ENCODE measurements around the gene HAUS5. TPM values are rescaled to one million over a fixed set of nuclear protein-coding genes. Genes with fewer than 3 reads are reported as not detected.
A peak's percentile ranks its signal among the peaks of the same experiment; 100 is the strongest.

The HAUS5 gene
- total RNA-seq, 2 donors from 2014 or later, result 2.2 to 3.9 TPM

DNA sequence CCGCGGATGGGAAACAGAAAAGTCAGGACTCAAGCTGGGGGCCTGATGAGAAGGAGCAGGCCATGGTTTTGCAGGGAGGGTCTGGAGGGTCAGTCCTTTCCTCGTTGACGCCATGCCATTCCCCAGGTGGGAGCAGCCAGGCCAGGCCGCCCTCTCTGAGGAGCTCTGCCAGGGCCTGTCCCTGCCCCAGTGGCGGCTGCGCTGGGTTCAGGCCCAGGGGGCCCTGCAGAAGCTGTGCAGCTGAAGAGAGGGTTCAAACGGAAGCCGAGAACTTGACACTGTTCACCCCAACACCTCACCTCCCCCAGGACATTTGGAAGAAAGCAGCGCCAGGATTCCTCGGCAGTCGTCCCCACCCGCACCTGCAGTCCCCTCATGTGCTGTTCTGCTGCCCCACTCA lies 10.2 kb downstream of the HAUS5 start:
- H3K36me3 ChIP-seq, result no peaks in the 10 kb centered on the region
- TF ChIP-seq, protein P1, sequence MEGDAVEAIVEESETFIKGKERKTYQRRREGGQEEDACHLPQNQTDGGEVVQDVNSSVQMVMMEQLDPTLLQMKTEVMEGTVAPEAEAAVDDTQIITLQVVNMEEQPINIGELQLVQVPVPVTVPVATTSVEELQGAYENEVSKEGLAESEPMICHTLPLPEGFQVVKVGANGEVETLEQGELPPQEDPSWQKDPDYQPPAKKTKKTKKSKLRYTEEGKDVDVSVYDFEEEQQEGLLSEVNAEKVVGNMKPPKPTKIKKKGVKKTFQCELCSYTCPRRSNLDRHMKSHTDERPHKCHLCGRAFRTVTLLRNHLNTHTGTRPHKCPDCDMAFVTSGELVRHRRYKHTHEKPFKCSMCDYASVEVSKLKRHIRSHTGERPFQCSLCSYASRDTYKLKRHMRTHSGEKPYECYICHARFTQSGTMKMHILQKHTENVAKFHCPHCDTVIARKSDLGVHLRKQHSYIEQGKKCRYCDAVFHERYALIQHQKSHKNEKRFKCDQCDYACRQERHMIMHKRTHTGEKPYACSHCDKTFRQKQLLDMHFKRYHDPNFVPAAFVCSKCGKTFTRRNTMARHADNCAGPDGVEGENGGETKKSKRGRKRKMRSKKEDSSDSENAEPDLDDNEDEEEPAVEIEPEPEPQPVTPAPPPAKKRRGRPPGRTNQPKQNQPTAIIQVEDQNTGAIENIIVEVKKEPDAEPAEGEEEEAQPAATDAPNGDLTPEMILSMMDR (IDR thresholded peaks at IDR 0.05), result no peak
- DNase-seq (ENCODE audit: low spot score), result no peak

DNA sequence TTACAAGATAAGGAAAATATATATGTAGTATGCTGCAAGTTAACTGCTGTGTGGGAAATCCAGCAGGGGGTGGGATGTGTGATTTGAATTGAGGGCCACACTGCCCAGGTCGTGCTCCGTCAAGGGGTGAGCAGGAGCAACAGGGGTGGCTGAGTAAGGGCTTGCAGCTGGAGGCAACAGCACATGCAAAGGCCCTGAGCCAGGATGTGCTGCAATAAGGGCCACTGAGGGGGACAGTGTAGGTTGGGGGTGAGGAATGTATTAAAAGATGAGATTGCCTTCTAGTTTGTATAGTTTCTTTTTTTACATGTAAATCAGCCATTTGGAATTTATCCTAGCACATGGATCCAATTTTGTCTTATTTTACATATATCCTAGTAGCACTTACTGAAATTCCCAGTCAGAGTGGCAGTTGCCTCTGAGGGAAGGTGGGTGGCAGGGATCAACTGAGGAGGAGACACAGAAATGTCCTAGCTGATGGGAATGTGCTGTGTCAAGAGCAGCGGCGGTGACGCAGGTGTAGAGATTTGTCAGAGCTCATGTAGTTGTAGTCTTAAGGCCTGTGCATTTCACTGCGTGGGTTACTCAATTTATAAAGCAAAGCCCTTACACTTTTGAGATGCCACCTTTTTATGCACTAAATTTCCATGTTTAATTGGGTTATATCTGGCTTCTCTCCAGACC lies 10.9 kb downstream of the HAUS5 start:
- TF ChIP-seq, protein P1 (IDR thresholded peaks at IDR 0.05), result no peak
- Histone ChIP-seq H3K36me3 (no peaks in the 10 kb centered on the region), H3K27me3 (no peaks in the 10 kb centered on the region), H3K4me3 (no peak overlapping the region), H3K27ac (no peak overlapping the region), H3K9me3 (no peaks in the 10 kb centered on the region), H3K4me1 (peaks cover 0 to 6% of the 10 kb centered on the region in 2 donors)
- DNase-seq (ENCODE audit: low spot score), result no peak

More for the DNA sequence above, 10.2 kb downstream of the HAUS5 start:
- no peaks in the 10 kb centered on the region for H3K27me3 ChIP-seq
- no peaks in the 10 kb centered on the region for H3K9me3 ChIP-seq
- H3K27ac ChIP-seq, result no peak overlapping the region
- peaks cover 0 to under 1% of the 10 kb centered on the region in 2 donors for H3K4me1 ChIP-seq
- no peak overlapping the region for H3K4me3 ChIP-seq

DNA sequence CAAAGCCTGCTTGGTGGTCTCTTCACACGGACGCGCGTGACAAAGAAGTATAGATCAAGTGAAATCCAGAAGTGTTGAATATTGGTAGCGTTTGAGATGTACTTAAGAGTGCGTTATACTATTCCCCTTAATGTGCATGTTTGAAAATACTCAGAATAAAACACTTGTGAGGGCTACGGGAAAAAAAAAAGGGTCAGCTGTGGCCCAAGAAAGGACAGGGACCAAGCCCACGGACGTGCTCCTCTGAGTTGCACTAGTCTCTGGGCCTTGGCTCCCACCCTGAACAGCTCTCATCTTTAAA lies 15.7 kb downstream of the HAUS5 start:
- H3K4me1 ChIP-seq, result peaks cover 0 to 20% of the 10 kb centered on the region in 2 donors
- TF ChIP-seq, protein P1 (IDR thresholded peaks at IDR 0.05), result no peak

GRCh38 chr19:35628565-35629331 lies 16.2 kb downstream of the HAUS5 start, which contains the start of gene RBM42:
TSS of gene RBM42 (plus strand) at chr19:35629036. CDS start at chr19:35629154, 118 bp downstream.
- DNase-seq (ENCODE audit: low spot score), result peak; percentile 99
- H3K4me1 ChIP-seq, result peaks cover 0 to 20% of the 10 kb centered on the region in 2 donors
- no peaks in the 10 kb centered on the region for H3K9me3 ChIP-seq
- peaks cover 36% of the 10 kb centered on the region for H3K36me3 ChIP-seq
- no peaks in the 10 kb centered on the region for H3K27me3 ChIP-seq
- TF ChIP-seq, protein P1 (IDR thresholded peaks at IDR 0.05), result no peak
- peak within 1 kb of the TSS; percentile 100 for H3K4me3 ChIP-seq
- H3K27ac ChIP-seq, result peak within 1 kb of the TSS; percentile 92

More for the DNA sequence above, 15.7 kb downstream of the HAUS5 start:
- H3K27me3 ChIP-seq, result no peaks in the 10 kb centered on the region
- no peak for DNase-seq (ENCODE audit: low spot score)
- H3K27ac ChIP-seq, result peak overlapping the region; percentile 92
- peaks cover 31% of the 10 kb centered on the region for H3K36me3 ChIP-seq
- no peaks in the 10 kb centered on the region for H3K9me3 ChIP-seq
- peak overlapping the region; percentile 100 for H3K4me3 ChIP-seq

- no peak for DNase-seq (ENCODE audit: low spot score)
- peak overlapping the region; percentile 92 for H3K27ac ChIP-seq
- TF ChIP-seq, protein P1 (IDR thresholded peaks at IDR 0.05), result no peak
- no peaks in the 10 kb centered on the region for H3K9me3 ChIP-seq
- no peaks in the 10 kb centered on the region for H3K27me3 ChIP-seq
- H3K4me3 ChIP-seq, result peak overlapping the region; percentile 100
- peaks cover 41% of the 10 kb centered on the region for H3K36me3 ChIP-seq
- peaks cover 0 to 20% of the 10 kb centered on the region in 2 donors for H3K4me1 ChIP-seq
Observed at GRCh38 chr19:35629332-35629633, 16.7 kb downstream of the HAUS5 start.

Measured in right atrium auricular region (tissue), 2 donors.